Subcutaneous abdominal adipose tissue (tissue), 5 donors: ENCODE data around the gene KCNT1.

Experiments
- H3K27ac ChIP-seq: one replicate; pipeline ENCODE4 v1.7.0; 2013; ENCODE audit warnings: low read depth, mild to moderate bottlenecking, inconsistent platforms, low read length, moderate library complexity
- H3K27me3 ChIP-seq, 5 donors: one replicate each; pipeline ENCODE4 v1.7.0; 2013; ENCODE audit warnings: low read length in 5 of 5, inconsistent platforms in 1 of 5; ENCODE audit not compliant: control insufficient read depth in 5 of 5, insufficient read depth in 4 of 5
- H3K36me3 ChIP-seq, 5 donors: one replicate each; pipeline ENCODE4 v1.7.0; 2013; ENCODE audit warnings: low read length in 5 of 5; ENCODE audit not compliant: control insufficient read depth in 5 of 5, insufficient read depth in 5 of 5
- H3K4me1 ChIP-seq, 5 donors: one replicate each; pipeline ENCODE4 v1.7.0; 2013; ENCODE audit warnings: low read length in 5 of 5, mild to moderate bottlenecking in 3 of 5, moderate library complexity in 1 of 5; ENCODE audit not compliant: control insufficient read depth in 5 of 5, insufficient read depth in 5 of 5
- H3K4me3 ChIP-seq, 5 donors: one replicate each; pipeline ENCODE4 v1.7.0; 2013; ENCODE audit warnings: low read length in 5 of 5, low read depth in 1 of 5
- H3K9ac ChIP-seq, 5 donors: one replicate each; pipeline ENCODE4 v1.7.0; 2013; ENCODE audit warnings: low read length in 5 of 5, mild to moderate bottlenecking in 4 of 5, moderate library complexity in 3 of 5
- H3K9me3 ChIP-seq, 5 donors: one replicate each; pipeline ENCODE4 v1.7.0; 2013; ENCODE audit warnings: low read length in 5 of 5; ENCODE audit not compliant: control insufficient read depth in 5 of 5
- donor health status: healthy.
- donor health status: healthy.
- donor health status: healthy.
- donor health status: healthy.
- donor health status: healthy.

The KCNT1 gene

GRCh38 chr9:135835131-135835530 is 133.1 kb downstream of the KCNT1 start:
- Histone ChIP-seq H3K4me1 (no peaks in the 10 kb centered on the region), H3K27ac (no peak overlapping the region), H3K36me3 (peaks cover 0 to 14% (median 8%) of the 10 kb centered on the region in 5 donors), H3K4me3 (no peak overlapping the region), H3K9ac (no peak overlapping the region), H3K27me3 (no peaks in the 10 kb centered on the region), H3K9me3 (peaks cover 0 to 3% (median 0%) of the 10 kb centered on the region in 5 donors)

DNA sequence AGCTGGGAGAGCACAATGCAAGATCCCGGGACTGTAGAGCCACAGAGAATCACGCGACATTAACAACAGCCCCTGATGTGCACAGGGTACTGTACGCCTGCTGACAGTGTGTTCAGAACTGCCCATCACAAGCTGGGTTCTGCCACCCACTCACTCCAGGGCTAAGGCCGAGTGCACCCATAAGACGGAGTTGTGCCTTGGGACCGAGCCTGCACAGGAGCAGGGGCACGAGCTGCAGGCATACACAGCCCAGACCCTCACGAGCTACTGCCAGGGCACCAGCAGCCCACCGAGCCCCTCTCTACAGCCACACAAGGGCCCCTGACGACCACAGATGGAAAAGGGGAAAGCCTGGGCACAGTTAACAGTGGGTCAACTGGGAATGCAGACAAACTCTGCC is 137.5 kb downstream of the KCNT1 start:
- no peak overlapping the region for H3K9ac ChIP-seq
- H3K36me3 ChIP-seq = peaks cover 0 to 21% (median 16%) of the 10 kb centered on the region in 5 donors
- no peak overlapping the region for H3K27ac ChIP-seq

DNA sequence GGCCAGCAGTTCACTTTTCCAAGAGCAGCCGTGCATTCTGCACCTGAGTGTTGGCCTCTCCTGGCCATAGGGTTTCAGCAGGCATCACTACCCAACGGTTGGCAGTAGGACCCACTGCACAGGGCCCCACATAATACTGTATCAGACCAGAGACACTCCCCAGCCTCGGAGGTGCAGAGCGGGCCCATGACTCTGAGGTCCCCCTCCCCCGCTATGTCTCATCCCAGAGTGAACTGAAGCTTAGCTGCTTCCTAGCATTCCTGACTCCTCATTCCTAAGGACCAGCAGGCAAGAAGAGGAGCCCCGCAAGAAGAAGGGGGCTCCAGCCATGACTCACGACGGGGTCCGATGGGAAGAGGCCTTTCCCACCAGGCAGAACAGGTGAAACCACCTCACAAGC is 138.1 kb downstream of the KCNT1 start:
- Histone ChIP-seq H3K36me3 (peaks cover 0 to 17% (median 12%) of the 10 kb centered on the region in 5 donors), H3K9ac (no peak overlapping the region), H3K27me3 (no peaks in the 10 kb centered on the region), H3K4me1 (no peaks in the 10 kb centered on the region), H3K4me3 (no peak overlapping the region), H3K27ac (no peak overlapping the region), H3K9me3 (peaks cover 0 to 3% (median 0%) of the 10 kb centered on the region in 5 donors)

More for the DNA sequence above, 137.5 kb downstream of the KCNT1 start:
- Histone ChIP-seq H3K4me1 (no peaks in the 10 kb centered on the region), H3K9me3 (peaks cover 0 to 3% (median 0%) of the 10 kb centered on the region in 5 donors), H3K27me3 (no peaks in the 10 kb centered on the region), H3K4me3 (no peak overlapping the region)

- no peaks in the 10 kb centered on the region for H3K4me1 ChIP-seq
- H3K9ac ChIP-seq = no peak overlapping the region
- H3K9me3 ChIP-seq = peaks cover 0 to 3% (median 0%) of the 10 kb centered on the region in 5 donors
- no peak overlapping the region for H3K27ac ChIP-seq
- no peaks in the 10 kb centered on the region for H3K27me3 ChIP-seq
- no peak overlapping the region for H3K4me3 ChIP-seq
- H3K36me3 ChIP-seq = peaks cover 0 to 13% (median 9%) of the 10 kb centered on the region in 5 donors
Measured at GRCh38 chr9:135840539-135840938, 138.6 kb downstream of the KCNT1 start.
